HCT116 (cell line): ENCODE data around the gene DENND2D. TPM values are rescaled to one million over a fixed set of nuclear protein-coding genes. Genes with fewer than 3 reads are reported as not detected.

Source experiments
- ATAC-seq: fragments of 200-7000 bp; cut with Tn5 transposase; 2 replicates; pipeline ENCODE4 v1.9.1; 2020; ENCODE audit warnings: mild to moderate bottlenecking, moderate library complexity
- Bru-seq: library from RNA; stranded (reverse); fragments of 400-500 nt; gene quantifications from one replicate; lab custom pipeline; 2021; lab: Mats Ljungman, UMichigan
- BruChase-seq, 2 experiments: library from RNA; stranded (reverse); fragments of 400-500 nt; gene quantifications; one replicate each; lab custom pipeline; 2021; lab: Mats Ljungman, UMichigan
- BruUV-seq: library from RNA; stranded (reverse); fragments of 400-500 nt; replicated peaks from 2 replicates; lab custom pipeline; 2021; lab: Mats Ljungman, UMichigan
- CTCF ChIA-PET: fragments of 300-600 bp; sonication (Branson Sonifier 250); formaldehyde crosslinking; loops from one replicate; lab custom pipeline; 2021; ENCODE audit warnings: antibody characterized with exemption; lab: Charles Lee
- POLR2A ChIA-PET: fragments of 300-600, 350-600 bp; sonication (Branson Sonifier 250); formaldehyde crosslinking; loops from one replicate; lab custom pipeline; 2021; ENCODE audit warnings: antibody characterized with exemption; lab: Charles Lee
- RAD21 ChIA-PET, 2 experiments: fragments of 300-600 bp; sonication (Branson Sonifier 250); formaldehyde crosslinking; loops; one replicate each; lab custom pipeline; 2023; ENCODE audit warnings: low total read pairs in 2 of 2; ENCODE audit not compliant: uncharacterized antibody in 2 of 2, unreplicated experiment in 2 of 2, low non-redundant PET in 1 of 2; lab: Charles Lee
- DNase-seq: peaks from one replicate; pipeline ENCODE4 v3.0.0-alpha.2; 2010; ENCODE audit warnings: low read depth, low spot score
- H2AFZ ChIP-seq: fragments of 200-600 bp; shearing (Covaris generic), sonication (generic); 2 replicates; pipeline ENCODE4 v1.6.1; 2017; ENCODE audit warnings: low read depth, mixed run types, mixed read lengths, antibody characterized with exemption, low read length; ENCODE audit not compliant: poor library complexity, severe bottlenecking
- H3K27ac ChIP-seq: 2 replicates; pipeline ENCODE4 v1.5.1; 2012; ENCODE audit warnings: low read depth, low read length
- H3K27me3 ChIP-seq: fragments of 200-600 bp; sonication (generic); 2 replicates; pipeline ENCODE4 v1.6.1; 2016; ENCODE audit warnings: mixed run types, low read length, mixed read lengths; ENCODE audit not compliant: insufficient read depth
- H3K36me3 ChIP-seq, 2 experiments: fragments of 200-500 bp in 1 of 2; fragments of 200-600 bp in 1 of 2; sonication (Bioruptor generic) in 1 of 2; sonication (generic) in 1 of 2; 2 replicates each; pipeline versions ENCODE4 v1.5.1 to v1.6.1; 2014 to 2016; ENCODE audit warnings: low read length in 2 of 2, inconsistent platforms in 1 of 2, mixed read lengths in 1 of 2, mixed run types in 1 of 2; ENCODE audit not compliant: insufficient read depth in 2 of 2, control insufficient read depth in 1 of 2
- H3K4me1 ChIP-seq, 2 experiments: fragments of 200-600 bp in 1 of 2; sonication (generic) in 1 of 2; 2 replicates each; pipeline versions ENCODE4 v1.5.1 to v1.6.1; 2012 to 2017; ENCODE audit warnings: low read length in 2 of 2, inconsistent platforms in 1 of 2, mild to moderate bottlenecking in 1 of 2, mixed read lengths in 1 of 2, mixed run types in 1 of 2, moderate library complexity in 1 of 2; ENCODE audit not compliant: insufficient read depth in 2 of 2, control insufficient read depth in 1 of 2
- H3K4me2 ChIP-seq: fragments of 200-600 bp; sonication (generic); 2 replicates; pipeline ENCODE4 v1.6.1; 2017; ENCODE audit warnings: mixed run types, low read length, mixed read lengths
- H3K4me3 ChIP-seq, 2 experiments: fragments of 200-600 bp in 1 of 2; sonication (generic) in 1 of 2; replicated peaks in 1 of 2; 2 replicates each; pipeline ENCODE4 v1.5.1; 2011 to 2016; ENCODE audit warnings: low read length in 2 of 2, control low read depth in 1 of 2, low read depth in 1 of 2, mild to moderate bottlenecking in 1 of 2, mixed read lengths in 1 of 2, mixed run types in 1 of 2
- H3K79me2 ChIP-seq: fragments of 200-600 bp; sonication (generic); 2 replicates; pipeline ENCODE4 v1.6.1; 2017; ENCODE audit warnings: mild to moderate bottlenecking, mixed run types, low read length, moderate library complexity, mixed read lengths; ENCODE audit not compliant: insufficient read depth
- H3K9ac ChIP-seq: fragments of 200-600 bp; sonication (generic); 2 replicates; pipeline ENCODE4 v1.6.1; 2016; ENCODE audit warnings: low read length, mixed read lengths
- H3K9me2 ChIP-seq: fragments of 200-600 bp; sonication (generic), shearing (Covaris generic); 2 replicates; pipeline ENCODE4 v1.6.1; 2017; ENCODE audit warnings: mixed run types, mild to moderate bottlenecking, moderate library complexity; ENCODE audit not compliant: insufficient read depth
- H3K9me3 ChIP-seq, 2 experiments: fragments of 200-500 bp in 1 of 2; fragments of 200-600 bp in 1 of 2; sonication (Bioruptor generic) in 1 of 2; sonication (generic) in 1 of 2; 2 replicates each; pipeline ENCODE4 v1.6.1; 2014 to 2017; ENCODE audit warnings: low read length in 2 of 2, mixed read lengths in 2 of 2, inconsistent platforms in 1 of 2, low read depth in 1 of 2, mild to moderate bottlenecking in 1 of 2, mixed run types in 1 of 2, moderate library complexity in 1 of 2; ENCODE audit not compliant: control insufficient read depth in 1 of 2, insufficient read depth in 1 of 2
- H4K20me1 ChIP-seq: fragments of 200-600 bp; sonication (generic), shearing (Covaris generic); 2 replicates; pipeline ENCODE4 v1.6.1; 2017; ENCODE audit warnings: mixed run types, mild to moderate bottlenecking, moderate library complexity; ENCODE audit not compliant: insufficient read depth
- CEBPB ChIP-seq: IDR thresholded peaks from 2 replicates; pipeline ENCODE4 v1.6.1; 2012; ENCODE audit warnings: low read depth
- ELF1 ChIP-seq: IDR thresholded peaks from 2 replicates; pipeline ENCODE4 v1.6.1; 2012; ENCODE audit warnings: low read depth, borderline replicate concordance
- EZH2 ChIP-seq: fragments of 200-600 bp; sonication (generic); IDR thresholded peaks from 2 replicates; pipeline ENCODE4 v1.6.1; 2017; ENCODE audit warnings: antibody characterized with exemption, mixed run types
- EZH2phosphoT487 ChIP-seq: fragments of 200-600 bp; IDR thresholded peaks from 2 replicates; pipeline ENCODE4 v1.6.1; 2018; ENCODE audit warnings: antibody characterized with exemption, borderline replicate concordance
- FOSL1 ChIP-seq: IDR thresholded peaks from 2 replicates; pipeline ENCODE4 v1.6.1; 2012; ENCODE audit warnings: low read depth
- POLR2A ChIP-seq: IDR thresholded peaks from 2 replicates; pipeline ENCODE4 v1.7.0; 2011; ENCODE audit warnings: borderline replicate concordance; ENCODE audit not compliant: insufficient read depth, insufficient read length; ENCODE audit errors: extremely low read depth
- SIN3A ChIP-seq: IDR thresholded peaks from 2 replicates; pipeline ENCODE4 v1.6.1; 2012; ENCODE audit warnings: low read depth
- SP1 ChIP-seq: IDR thresholded peaks from 2 replicates; pipeline ENCODE4 v1.6.1; 2012; ENCODE audit warnings: low read depth
- YY1 ChIP-seq: IDR thresholded peaks from 2 replicates; pipeline ENCODE4 v1.6.1; 2011; ENCODE audit warnings: low read length, low read depth, moderate library complexity, mild to moderate bottlenecking; ENCODE audit not compliant: insufficient replicate concordance; ENCODE audit errors: extremely low read depth
- ZBTB33 ChIP-seq: IDR thresholded peaks from 2 replicates; pipeline ENCODE4 v1.6.1; 2011; ENCODE audit warnings: mild to moderate bottlenecking, low read length, moderate library complexity; ENCODE audit not compliant: insufficient replicate concordance; ENCODE audit errors: extremely low read depth
- ZFX ChIP-seq: fragments of 450-650 bp; IDR thresholded peaks from 2 replicates; pipeline ENCODE4 v1.6.1; 2017
- intact Hi-C: fragments of 100-400 bp; cut with micrococcal nuclease; formaldehyde crosslinking; loops from 2 replicates; pipeline ENCODE4 v1.10.0; 2022
- long read RNA-seq: library from polyadenylated mRNA; unstranded; transcript quantifications from one replicate; pipeline ENCODE4 v2.0.0, GENCODE V29; 2021; ENCODE audit not compliant: unreplicated experiment
- polyA plus RNA-seq: library from polyadenylated mRNA; unstranded; fragments of >200 nt; gene quantifications from 2 replicates; pipeline ENCODE4 v1.2.1, GENCODE V29; 2012; ENCODE audit warnings: missing spikeins
- total RNA-seq: library from RNA; stranded (reverse); gene quantifications from one replicate; pipeline ENCODE4 v1.2.1, GENCODE V29; 2021; ENCODE audit not compliant: unreplicated experiment
- TF ChIP-seq, protein P1 (sequence below): IDR thresholded peaks from 2 replicates; pipeline ENCODE4 v1.6.1; 2012; ENCODE audit warnings: low read depth
- TF ChIP-seq, protein P2 (sequence below): IDR thresholded peaks from 2 replicates; pipeline ENCODE4 v1.6.1; 2012
- TF ChIP-seq, protein P3 (sequence below): IDR thresholded peaks from 2 replicates; pipeline ENCODE4 v1.6.1; 2012

The DENND2D gene
- total RNA-seq (31.9 TPM), Bru-seq, nascent RNA (percentile 79 among the genes with signal in this experiment), BruChase-seq, experiment 1, labeled RNA remaining after a 6-hour chase (percentile 76 among the genes with signal in this experiment), BruChase-seq, experiment 2, labeled RNA remaining after a 2-hour chase (percentile 80 among the genes with signal in this experiment)
- 18.2 and 21.8 TPM in 2 replicates for polyA plus RNA-seq
- long read RNA-seq, transcript DENND2D-202 (12 exons, 1,894 nt): major isoform, 18 of 56 reads
- long read RNA-seq, partial matches to known transcripts: 11 of 56 reads
- long read RNA-seq, other reads (novel, unspliced or antisense): 27 of 56 reads

DNA sequence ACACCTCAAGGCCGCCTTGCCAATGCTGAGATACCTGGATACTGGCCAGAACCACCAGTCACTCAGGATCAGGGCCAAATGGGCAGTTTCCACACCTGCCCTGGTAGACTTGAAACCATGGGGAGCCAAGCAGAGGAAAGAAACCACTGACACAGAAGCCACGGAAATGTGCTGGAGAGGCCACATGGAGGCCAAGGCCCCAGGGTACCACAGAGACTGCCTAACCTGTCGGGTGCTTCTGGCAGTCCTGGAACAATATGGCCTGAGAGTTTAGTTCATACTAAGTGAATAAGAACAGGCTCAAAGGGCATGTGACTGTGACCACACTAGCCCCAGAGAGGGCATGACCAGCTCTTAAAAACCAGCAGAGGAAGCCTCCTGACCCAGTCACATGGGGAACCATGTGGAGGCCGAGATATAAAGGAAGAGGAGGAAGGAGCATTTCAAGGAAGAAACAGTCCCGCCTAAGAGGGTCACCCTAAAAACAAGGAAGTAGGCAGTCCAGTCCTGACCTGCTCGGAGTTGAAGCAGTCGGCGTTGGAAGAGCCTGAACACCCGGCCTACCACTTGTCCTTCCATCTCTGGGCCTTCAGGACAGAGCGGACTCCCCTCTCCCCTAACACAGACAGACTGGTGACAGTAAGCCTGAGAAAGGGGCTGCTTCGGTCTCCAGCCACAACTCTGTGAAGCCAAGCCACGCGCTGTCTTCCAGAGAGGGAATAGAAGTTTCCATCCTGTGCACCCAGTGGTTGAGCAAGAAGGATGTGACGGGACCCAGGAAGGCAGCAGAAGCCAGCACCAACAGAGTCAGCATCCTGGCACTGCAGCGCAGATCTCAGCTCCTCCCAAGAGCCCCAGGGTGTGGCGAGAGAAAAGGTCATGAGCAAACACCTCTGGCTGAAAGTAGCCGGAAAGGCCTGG lies at the start of gene DENND2D:
TSS of gene DENND2D (minus strand) at position 766 of the 921 bp plus-strand sequence. CDS start at position 579, 187 bp downstream.
- peaks cover 36% of the 10 kb centered on the region for H3K79me2 ChIP-seq
- TF ChIP-seq EZH2: no peak
- TF ChIP-seq ZFX: no peak
- TF ChIP-seq, protein P1, sequence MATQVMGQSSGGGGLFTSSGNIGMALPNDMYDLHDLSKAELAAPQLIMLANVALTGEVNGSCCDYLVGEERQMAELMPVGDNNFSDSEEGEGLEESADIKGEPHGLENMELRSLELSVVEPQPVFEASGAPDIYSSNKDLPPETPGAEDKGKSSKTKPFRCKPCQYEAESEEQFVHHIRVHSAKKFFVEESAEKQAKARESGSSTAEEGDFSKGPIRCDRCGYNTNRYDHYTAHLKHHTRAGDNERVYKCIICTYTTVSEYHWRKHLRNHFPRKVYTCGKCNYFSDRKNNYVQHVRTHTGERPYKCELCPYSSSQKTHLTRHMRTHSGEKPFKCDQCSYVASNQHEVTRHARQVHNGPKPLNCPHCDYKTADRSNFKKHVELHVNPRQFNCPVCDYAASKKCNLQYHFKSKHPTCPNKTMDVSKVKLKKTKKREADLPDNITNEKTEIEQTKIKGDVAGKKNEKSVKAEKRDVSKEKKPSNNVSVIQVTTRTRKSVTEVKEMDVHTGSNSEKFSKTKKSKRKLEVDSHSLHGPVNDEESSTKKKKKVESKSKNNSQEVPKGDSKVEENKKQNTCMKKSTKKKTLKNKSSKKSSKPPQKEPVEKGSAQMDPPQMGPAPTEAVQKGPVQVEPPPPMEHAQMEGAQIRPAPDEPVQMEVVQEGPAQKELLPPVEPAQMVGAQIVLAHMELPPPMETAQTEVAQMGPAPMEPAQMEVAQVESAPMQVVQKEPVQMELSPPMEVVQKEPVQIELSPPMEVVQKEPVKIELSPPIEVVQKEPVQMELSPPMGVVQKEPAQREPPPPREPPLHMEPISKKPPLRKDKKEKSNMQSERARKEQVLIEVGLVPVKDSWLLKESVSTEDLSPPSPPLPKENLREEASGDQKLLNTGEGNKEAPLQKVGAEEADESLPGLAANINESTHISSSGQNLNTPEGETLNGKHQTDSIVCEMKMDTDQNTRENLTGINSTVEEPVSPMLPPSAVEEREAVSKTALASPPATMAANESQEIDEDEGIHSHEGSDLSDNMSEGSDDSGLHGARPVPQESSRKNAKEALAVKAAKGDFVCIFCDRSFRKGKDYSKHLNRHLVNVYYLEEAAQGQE: no peak
- TF ChIP-seq YY1: no peak
- TF ChIP-seq ELF1: no peak
- no peak for TF ChIP-seq SP1
- TF ChIP-seq SIN3A: no peak
- no peak for TF ChIP-seq ZBTB33
- no peak for TF ChIP-seq POLR2A
- no peak for TF ChIP-seq FOSL1
- TF ChIP-seq, protein P2, sequence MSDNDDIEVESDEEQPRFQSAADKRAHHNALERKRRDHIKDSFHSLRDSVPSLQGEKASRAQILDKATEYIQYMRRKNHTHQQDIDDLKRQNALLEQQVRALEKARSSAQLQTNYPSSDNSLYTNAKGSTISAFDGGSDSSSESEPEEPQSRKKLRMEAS: no peak
- no peak for TF ChIP-seq EZH2phosphoT487
- TF ChIP-seq CEBPB: no peak
- TF ChIP-seq, protein P3, sequence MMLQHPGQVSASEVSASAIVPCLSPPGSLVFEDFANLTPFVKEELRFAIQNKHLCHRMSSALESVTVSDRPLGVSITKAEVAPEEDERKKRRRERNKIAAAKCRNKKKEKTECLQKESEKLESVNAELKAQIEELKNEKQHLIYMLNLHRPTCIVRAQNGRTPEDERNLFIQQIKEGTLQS: no peak
- TF ChIP-seq, all 23 proteins: peak for 0
- Histone ChIP-seq H3K27ac (no peak within 1 kb of the TSS), H3K4me1 (peaks cover 39 to 53% of the 10 kb centered on the region in 2 experiments), H3K9ac (no peak within 1 kb of the TSS), H3K9me2 (no peaks in the 10 kb centered on the region), H3K4me2 (no peak within 1 kb of the TSS), H3K4me3 (no peak within 1 kb of the TSS), H2AFZ (no peak within 1 kb of the TSS), H4K20me1 (no peaks in the 10 kb centered on the region), H3K27me3 (no peaks in the 10 kb centered on the region), H3K9me3 (no peaks in the 10 kb centered on the region), H3K36me3 (peaks cover 0 to 25% of the 10 kb centered on the region in 2 experiments; a peak in 2 of 4 replicates)
- intact Hi-C loops: no loop called here
- POLR2A ChIA-PET: no interaction called here
- BruUV-seq: no TSS peak
- CTCF ChIA-PET: interaction anchor here (1.4 kb wide), 1 partner anchor 200 kb away, joined by 3 read pairs; no protein-coding TSS in a partner anchor
- ATAC-seq (no peak), DNase-seq (no peak)
- RAD21 ChIA-PET: no interaction called here
